Tibial nerve (tissue), 4 donors: ENCODE data around the gene RAG2. TPM values are rescaled to one million over a fixed set of nuclear protein-coding genes. Genes with fewer than 3 reads are reported as not detected.

Source experiments
- DNase-seq, 2 donors: peaks; one replicate each; pipeline ENCODE4 v3.0.0-alpha.2; 2019; ENCODE audit warnings: low spot score in 2 of 2
- H3K27ac ChIP-seq, 4 donors: fragments of 200-600 bp; sonication (generic) in 3 of 4; one replicate each; pipeline ENCODE4 v1.5.1; 2017 to 2019; ENCODE audit warnings: mild to moderate bottlenecking in 1 of 4
- H3K27me3 ChIP-seq, 2 donors: fragments of 200-600 bp; sonication (generic) in 1 of 2; one replicate each; pipeline versions ENCODE4 v1.5.1 to v1.6.0; 2017 to 2019
- H3K36me3 ChIP-seq, 3 donors: fragments of 200-600 bp; sonication (generic); one replicate each; pipeline ENCODE4 v1.5.1; 2018 to 2019
- H3K4me1 ChIP-seq, 4 donors: fragments of 200-600 bp; sonication (generic) in 3 of 4; one replicate each; pipeline ENCODE4 v1.5.1; 2017 to 2019
- H3K4me3 ChIP-seq, 4 donors: fragments of 200-600 bp; sonication (generic) in 3 of 4; one replicate each; pipeline ENCODE4 v1.5.1; 2017 to 2019; ENCODE audit warnings: mild to moderate bottlenecking in 1 of 4, moderate library complexity in 1 of 4
- H3K9me3 ChIP-seq, 4 donors: fragments of 200-600 bp; sonication (generic) in 3 of 4; one replicate each; pipeline ENCODE4 v1.5.1; 2017 to 2019
- CTCF ChIP-seq, 5 experiments: fragments of 200-600 bp in 3 of 5; fragments of 450-650 bp in 2 of 5; sonication (generic) in 3 of 5; IDR thresholded peaks; one replicate each; pipeline ENCODE4 v1.5.1; 2016 to 2019; ENCODE audit warnings: antibody characterized with exemption in 5 of 5, mild to moderate bottlenecking in 3 of 5, moderate library complexity in 2 of 5
- EP300 ChIP-seq, 2 donors: sonication (generic); formaldehyde crosslinking; IDR thresholded peaks; one replicate each; pipeline ENCODE4 v1.6.1; 2017; ENCODE audit warnings: antibody characterized with exemption in 2 of 2, mild to moderate bottlenecking in 1 of 2
- POLR2A ChIP-seq, 2 donors: fragments of 450-650 bp; IDR thresholded peaks; one replicate each; pipeline ENCODE4 v1.6.1; 2017; ENCODE audit warnings: antibody characterized with exemption in 2 of 2, mild to moderate bottlenecking in 2 of 2, moderate library complexity in 2 of 2
- WGBS, 2 donors: methylation state at CpG; one replicate each; pipeline ENCODE4 v1.1.5; 2018; 5-methylcytosine and 5-hydroxymethylcytosine counted together
- total RNA-seq, 4 donors: library from RNA; depleted of rRNA; stranded (reverse); fragments of >200 nt; gene quantifications; one replicate each; pipeline ENCODE4 v1.1.0, GENCODE V29; 2016

RAG2 gene
- total RNA-seq, 4 donors from 2014 or later = not detected

GRCh38 chr11:36588099-36588498 is 9.9 kb downstream of the RAG2 start:
- Histone ChIP-seq H3K4me3 (no peak overlapping the region), H3K9me3 (no peaks in the 10 kb centered on the region), H3K4me1 (no peaks in the 10 kb centered on the region), H3K36me3 (no peaks in the 10 kb centered on the region), H3K27me3 (peaks cover 0 to 24% of the 10 kb centered on the region in 2 donors), H3K27ac (no peak overlapping the region)
- WGBS, 2 donors = 44 to 55% methylated on average over 1 of the region's 1 CpG
- no peak for DNase-seq
- TF ChIP-seq POLR2A (IDR thresholded peaks at IDR 0.05) = no peak
- TF ChIP-seq CTCF (IDR thresholded peaks at IDR 0.05) = no peak
- no peak for TF ChIP-seq EP300 (IDR thresholded peaks at IDR 0.05)

GRCh38 chr11:36586543-36586942 is 11.5 kb downstream of the RAG2 start:
- no peak overlapping the region for H3K27ac ChIP-seq
- peaks cover 0 to 22% of the 10 kb centered on the region in 2 donors for H3K27me3 ChIP-seq
- no peak for DNase-seq
- peaks cover 0 to 2% (median 0%) of the 10 kb centered on the region in 4 donors for H3K9me3 ChIP-seq
- H3K4me3 ChIP-seq = no peak overlapping the region
- H3K36me3 ChIP-seq = no peaks in the 10 kb centered on the region
- TF ChIP-seq POLR2A (IDR thresholded peaks at IDR 0.05) (no peak), CTCF (IDR thresholded peaks at IDR 0.05) (no peak), EP300 (IDR thresholded peaks at IDR 0.05) (no peak)
- H3K4me1 ChIP-seq = no peaks in the 10 kb centered on the region

GRCh38 chr11:36583667-36584066 is 14.4 kb downstream of the RAG2 start:
- peaks cover 0 to 5% (median 0%) of the 10 kb centered on the region in 4 donors for H3K9me3 ChIP-seq
- no peaks in the 10 kb centered on the region for H3K27me3 ChIP-seq
- H3K4me3 ChIP-seq = no peak overlapping the region
- 63 to 68% methylated on average over 3 of the region's 3 CpGs for WGBS, 2 donors
- H3K27ac ChIP-seq = no peak overlapping the region
- H3K4me1 ChIP-seq = no peaks in the 10 kb centered on the region
- no peaks in the 10 kb centered on the region for H3K36me3 ChIP-seq
- TF ChIP-seq CTCF (IDR thresholded peaks at IDR 0.05) (no peak), EP300 (IDR thresholded peaks at IDR 0.05) (no peak), POLR2A (IDR thresholded peaks at IDR 0.05) (no peak)
- DNase-seq = no peak

- Histone ChIP-seq H3K36me3 (no peaks in the 10 kb centered on the region), H3K27me3 (no peaks in the 10 kb centered on the region), H3K27ac (no peak overlapping the region), H3K4me3 (no peak overlapping the region), H3K4me1 (no peaks in the 10 kb centered on the region), H3K9me3 (peaks cover 0 to 5% (median 0%) of the 10 kb centered on the region in 4 donors)
- WGBS, 2 donors = 86 to 87% methylated on average over 2 of the region's 2 CpGs
- no peak for DNase-seq
- TF ChIP-seq CTCF (IDR thresholded peaks at IDR 0.05) (no peak), POLR2A (IDR thresholded peaks at IDR 0.05) (no peak), EP300 (IDR thresholded peaks at IDR 0.05) (no peak)
Measured at GRCh38 chr11:36581536-36581935, 16.5 kb downstream of the RAG2 start.

- WGBS, 2 donors = 24 to 41% methylated on average over 1 of the region's 1 CpG
- Histone ChIP-seq H3K27me3 (no peaks in the 10 kb centered on the region), H3K9me3 (peaks cover 0 to 5% (median 0%) of the 10 kb centered on the region in 4 donors)
Measured at GRCh38 chr11:36578458-36578857, 19.6 kb downstream of the RAG2 start.

More at GRCh38 chr11:36578458-36578857, 19.6 kb downstream of the RAG2 start:
- no peak for DNase-seq
- TF ChIP-seq CTCF (IDR thresholded peaks at IDR 0.05) (no peak), EP300 (IDR thresholded peaks at IDR 0.05) (no peak)
- Histone ChIP-seq H3K4me1 (no peaks in the 10 kb centered on the region), H3K27ac (no peak overlapping the region), H3K4me3 (no peak overlapping the region), H3K36me3 (peaks cover 0 to 13% (median 0%) of the 10 kb centered on the region in 3 donors)
